DOHH2 (cell line): ENCODE measurements around the gene NEDD1.

Source experiments
- H3F3A ChIP-seq: fragments of 200-600 bp; sonication (generic), shearing (Covaris generic); 2 replicates; pipeline ENCODE4 v1.6.0; 2016; ENCODE audit warnings: antibody characterized with exemption, mild to moderate bottlenecking; ENCODE audit not compliant: control insufficient read depth, insufficient read depth
- H3K27ac ChIP-seq: fragments of 200-600 bp; sonication (generic); 2 replicates; pipeline ENCODE4 v1.5.1; 2014; ENCODE audit warnings: low read depth, mild to moderate bottlenecking, low read length, moderate library complexity
- H3K27me3 ChIP-seq: fragments of 200-600 bp; sonication (generic); 2 replicates; pipeline ENCODE4 v1.6.1; 2014; ENCODE audit warnings: mild to moderate bottlenecking, low read length, mixed read lengths; ENCODE audit not compliant: control insufficient read depth
- H3K36me3 ChIP-seq: fragments of 200-600 bp; sonication (generic); 2 replicates; pipeline ENCODE4 v1.6.1; 2014; ENCODE audit warnings: mild to moderate bottlenecking, low read length, moderate library complexity, mixed read lengths; ENCODE audit not compliant: control insufficient read depth
- H3K4me1 ChIP-seq: fragments of 200-600 bp; sonication (generic); 2 replicates; pipeline ENCODE4 v1.6.1; 2014; ENCODE audit warnings: mild to moderate bottlenecking, low read length, mixed read lengths; ENCODE audit not compliant: control insufficient read depth
- H3K4me2 ChIP-seq: fragments of 200-600 bp; sonication (generic); 2 replicates; pipeline ENCODE4 v1.6.0; 2014; ENCODE audit warnings: mild to moderate bottlenecking, low read length, moderate library complexity
- H3K4me3 ChIP-seq: fragments of 200-600 bp; sonication (generic); 2 replicates; pipeline ENCODE4 v1.5.1; 2014; ENCODE audit warnings: mild to moderate bottlenecking, low read length, mixed read lengths
- H3K79me2 ChIP-seq: fragments of 200-600 bp; sonication (generic); 2 replicates; pipeline ENCODE4 v1.6.1; 2014; ENCODE audit warnings: mild to moderate bottlenecking, low read length, mixed read lengths; ENCODE audit not compliant: control insufficient read depth
- H3K9me2 ChIP-seq: fragments of 200-600 bp; sonication (generic); replicated peaks from 2 replicates; pipeline ENCODE4 v1.6.1; 2014; ENCODE audit warnings: mild to moderate bottlenecking, low read length, mixed read lengths; ENCODE audit not compliant: control insufficient read depth
- H3K9me3 ChIP-seq: fragments of 200-600 bp; sonication (generic); 2 replicates; pipeline ENCODE4 v1.6.1; 2014; ENCODE audit warnings: antibody characterized with exemption, low read length, mixed read lengths; ENCODE audit not compliant: control insufficient read depth, insufficient read depth
- H4K20me1 ChIP-seq: fragments of 200-600 bp; sonication (generic); 2 replicates; pipeline ENCODE4 v1.6.0; 2014; ENCODE audit warnings: low read depth, mild to moderate bottlenecking, antibody characterized with exemption, low read length, moderate library complexity; ENCODE audit not compliant: control insufficient read depth, insufficient read depth
- CTCF ChIP-seq: fragments of 200-600 bp; sonication (generic); IDR thresholded peaks from one replicate; pipeline ENCODE4 v1.5.1; 2014; ENCODE audit warnings: antibody characterized with exemption, mild to moderate bottlenecking, low read depth, low read length; ENCODE audit not compliant: poor library complexity, severe bottlenecking
- EZH2phosphoT487 ChIP-seq: fragments of 200-600 bp; sonication (generic); IDR thresholded peaks from 2 replicates; pipeline ENCODE4 v1.6.1; 2017; ENCODE audit warnings: borderline replicate concordance, mild to moderate bottlenecking, antibody characterized with exemption, low read length, moderate library complexity, mixed read lengths

Gene NEDD1

GRCh38 chr12:96906498-96906848 is 584 bp upstream of the NEDD1 start:
- Histone ChIP-seq H3K9me2 (no peaks in the 10 kb centered on the region), H4K20me1 (no peaks in the 10 kb centered on the region), H3K27me3 (0 out of 2 replicates have a peak, but pooled peaks cover 6% of the 10 kb centered on the region), H3K9me3 (no peaks in the 10 kb centered on the region), H3F3A (no peaks in the 10 kb centered on the region), H3K4me1 (peaks cover 41% of the 10 kb centered on the region), H3K79me2 (peaks cover 42% of the 10 kb centered on the region), H3K4me2 (peak overlapping the region; percentile 96), H3K4me3 (peak overlapping the region; percentile 87), H3K36me3 (peaks cover 27% of the 10 kb centered on the region), H3K27ac (no peak overlapping the region)
- TF ChIP-seq EZH2phosphoT487 (no peak), CTCF (no peak)

GRCh38 chr12:96907671-96908422 is 790 bp downstream of the NEDD1 start:
- peak overlapping the region; percentile 87 for H3K4me3 ChIP-seq
- H3K36me3 ChIP-seq = peaks cover 33% of the 10 kb centered on the region
- TF ChIP-seq CTCF (no peak), EZH2phosphoT487 (no peak)
- H3K9me2 ChIP-seq = no peaks in the 10 kb centered on the region
- peaks cover 51% of the 10 kb centered on the region for H3K79me2 ChIP-seq
- peak overlapping the region; percentile 96 for H3K4me2 ChIP-seq
- no peaks in the 10 kb centered on the region for H4K20me1 ChIP-seq
- 0 out of 2 replicates have a peak, but pooled peaks cover 6% of the 10 kb centered on the region for H3K27me3 ChIP-seq
- H3K4me1 ChIP-seq = peaks cover 43% of the 10 kb centered on the region
- H3K27ac ChIP-seq = peak overlapping the region; percentile 1; the same call in 1 of the 2 replicates
- H3K9me3 ChIP-seq = no peaks in the 10 kb centered on the region
- H3F3A ChIP-seq = no peaks in the 10 kb centered on the region

GRCh38 chr12:96908423-96908675 is 1.3 kb downstream of the NEDD1 start:
- H3K27ac ChIP-seq = no peak overlapping the region
- 0 out of 2 replicates have a peak, but pooled peaks cover 6% of the 10 kb centered on the region for H3K27me3 ChIP-seq
- peaks cover 43% of the 10 kb centered on the region for H3K4me1 ChIP-seq
- peaks cover 55% of the 10 kb centered on the region for H3K79me2 ChIP-seq
- no peaks in the 10 kb centered on the region for H3K9me2 ChIP-seq
- no peaks in the 10 kb centered on the region for H3K9me3 ChIP-seq
- H3K4me2 ChIP-seq = peak overlapping the region; percentile 96
- no peak for TF ChIP-seq EZH2phosphoT487
- TF ChIP-seq CTCF = no peak
- H3K36me3 ChIP-seq = peaks cover 36% of the 10 kb centered on the region
- H3F3A ChIP-seq = no peaks in the 10 kb centered on the region
- no peaks in the 10 kb centered on the region for H4K20me1 ChIP-seq
- H3K4me3 ChIP-seq = peak overlapping the region; percentile 87
